ENCODE results near the gene SH2D6. TPM values are rescaled to one million over a fixed set of nuclear protein-coding genes. Genes with fewer than 3 reads are reported as not detected.

Gene SH2D6
- total and polyA plus RNA-seq, 2 of the 8 experiments (the other 6 are each of a cell fraction or from before 2014, with no cell fraction given) = 0.42 TPM; not detected in 1

GRCh38 chr2:85418132-85419008 is at the start of gene SH2D6 (continued):
- no peak for TF ChIP-seq ZNF274 (IDR thresholded peaks at IDR 0.05; ENCODE audit: borderline replicate concordance, extremely low read depth, low read length)
- no peak for TF ChIP-seq NANOG (IDR thresholded peaks at IDR 0.05; ENCODE audit: insufficient read depth, low read depth, low read length, poor library complexity, severe bottlenecking)
- no peak for TF ChIP-seq YY1 (IDR thresholded peaks at IDR 0.05; ENCODE audit: low read depth, low read length)
- no peak for TF ChIP-seq CHD2 (IDR thresholded peaks at IDR 0.05; ENCODE audit: low read length)
- no peak; the same call in 1 of the 2 replicates for TF ChIP-seq SP1 (IDR thresholded peaks at IDR 0.05; ENCODE audit: low read depth, low read length)
- no peak for TF ChIP-seq CTCF (IDR thresholded peaks at IDR 0.05; ENCODE audit: control extremely low read depth in 1 of 3, insufficient read depth in 1 of 3, low read depth in 1 of 3, low read length in 3 of 3)
- no peak for TF ChIP-seq SAP30 (IDR thresholded peaks at IDR 0.05; ENCODE audit: insufficient read depth, insufficient replicate concordance, low read length)
- 0 out of 4 replicates have a peak, but pooled peaks of 1 of the 2 experiments have one; percentile 0 for TF ChIP-seq RAD21 (IDR thresholded peaks at IDR 0.05 in 1 of 2, conservative IDR thresholded peaks at IDR 0.05 in 1 of 2; ENCODE audit: low read depth in 2 of 2, low read length in 2 of 2)
- TF ChIP-seq, protein P1, sequence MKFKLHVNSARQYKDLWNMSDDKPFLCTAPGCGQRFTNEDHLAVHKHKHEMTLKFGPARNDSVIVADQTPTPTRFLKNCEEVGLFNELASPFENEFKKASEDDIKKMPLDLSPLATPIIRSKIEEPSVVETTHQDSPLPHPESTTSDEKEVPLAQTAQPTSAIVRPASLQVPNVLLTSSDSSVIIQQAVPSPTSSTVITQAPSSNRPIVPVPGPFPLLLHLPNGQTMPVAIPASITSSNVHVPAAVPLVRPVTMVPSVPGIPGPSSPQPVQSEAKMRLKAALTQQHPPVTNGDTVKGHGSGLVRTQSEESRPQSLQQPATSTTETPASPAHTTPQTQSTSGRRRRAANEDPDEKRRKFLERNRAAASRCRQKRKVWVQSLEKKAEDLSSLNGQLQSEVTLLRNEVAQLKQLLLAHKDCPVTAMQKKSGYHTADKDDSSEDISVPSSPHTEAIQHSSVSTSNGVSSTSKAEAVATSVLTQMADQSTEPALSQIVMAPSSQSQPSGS (IDR thresholded peaks at IDR 0.05; ENCODE audit: low read length) = no peak
- TF ChIP-seq POU5F1 (IDR thresholded peaks at IDR 0.05; ENCODE audit: low read depth, low read length) = no peak
- TF ChIP-seq CTBP2 (IDR thresholded peaks at IDR 0.05; ENCODE audit: borderline replicate concordance, insufficient read depth, insufficient read length, low read length) = no peak
- TF ChIP-seq GTF2F1 (IDR thresholded peaks at IDR 0.05; ENCODE audit: borderline replicate concordance, low read depth, low read length) = no peak
- no peak for TF ChIP-seq RNF2 (IDR thresholded peaks at IDR 0.05; ENCODE audit: borderline replicate concordance, low read depth, low read length, missing control alignments, poor library complexity, severe bottlenecking)
- no peak for TF ChIP-seq EP300 (IDR thresholded peaks at IDR 0.05; ENCODE audit: borderline replicate concordance in 1 of 2, low read depth in 2 of 2, low read length in 2 of 2)
- TF ChIP-seq POLR2A (IDR thresholded peaks at IDR 0.05; ENCODE audit: control extremely low read depth in 1 of 2, low read depth in 2 of 2, low read length in 2 of 2) = peak in 1 of 2 experiments; percentile 74
- no peak for TF ChIP-seq BRCA1 (IDR thresholded peaks at IDR 0.05; ENCODE audit: low read depth, low read length)
- no peak for TF ChIP-seq BCL11A (IDR thresholded peaks at IDR 0.05; ENCODE audit: low read depth in 2 of 2, low read length in 2 of 2)
- TF ChIP-seq KDM1A (IDR thresholded peaks at IDR 0.05; ENCODE audit: borderline replicate concordance, low read length) = no peak

Data from H1 (cell line).